GM23338 (cell line): ENCODE results near the gene MTHFD1L. TPM values are rescaled to one million over a fixed set of nuclear protein-coding genes. Genes with fewer than 3 reads are reported as not detected.

Experiments used
- ATAC-seq: fragments of 200-7000 bp; cut with Tn5 transposase; 3 replicates; pipeline ENCODE4 v1.9.1; 2020
- DNase-seq: peaks from one replicate; pipeline ENCODE4 v3.0.0-alpha.2; 2015; ENCODE audit warnings: low spot score
- H2AFZ ChIP-seq: fragments of 200-600 bp; sonication (generic); 2 replicates; pipeline ENCODE4 v1.8.0; 2016; ENCODE audit warnings: antibody characterized with exemption, mild to moderate bottlenecking, moderate library complexity
- H3F3A ChIP-seq: fragments of 200-600 bp; sonication (generic); replicated peaks from 2 replicates; pipeline ENCODE4 v1.8.0; 2017; ENCODE audit warnings: antibody characterized with exemption, mixed run types, low read depth
- H3K27ac ChIP-seq: fragments of 200-600 bp; sonication (generic); 2 replicates; pipeline ENCODE4 v1.6.1; 2016; ENCODE audit warnings: low read depth
- H3K27me3 ChIP-seq: fragments of 200-600 bp; sonication (generic); 2 replicates; pipeline ENCODE4 v1.8.0; 2016; ENCODE audit warnings: mild to moderate bottlenecking, mixed run types, moderate library complexity; ENCODE audit not compliant: insufficient read depth
- H3K36me3 ChIP-seq: fragments of 200-600 bp; sonication (generic); 2 replicates; pipeline ENCODE4 v1.8.0; 2016; ENCODE audit warnings: mild to moderate bottlenecking; ENCODE audit not compliant: insufficient read depth
- H3K4me1 ChIP-seq: fragments of 200-600 bp; sonication (generic); 2 replicates; pipeline ENCODE4 v1.8.0; 2016; ENCODE audit warnings: mild to moderate bottlenecking, moderate library complexity; ENCODE audit not compliant: insufficient read depth
- H3K4me2 ChIP-seq: fragments of 200-600 bp; sonication (generic); 2 replicates; pipeline ENCODE4 v1.7.1; 2017; ENCODE audit warnings: mixed run types
- H3K4me3 ChIP-seq: fragments of 200-600 bp; sonication (generic); 2 replicates; pipeline ENCODE4 v1.6.1; 2016; ENCODE audit warnings: mixed run types
- H3K79me2 ChIP-seq: fragments of 200-600 bp; sonication (generic); replicated peaks from 2 replicates; pipeline ENCODE4 v1.8.0; 2017; ENCODE audit warnings: mild to moderate bottlenecking; ENCODE audit not compliant: insufficient read depth
- H3K9me2 ChIP-seq: fragments of 200-600 bp; sonication (generic); 2 replicates; pipeline ENCODE4 v1.8.0; 2017; ENCODE audit not compliant: insufficient read depth
- H4K20me1 ChIP-seq: fragments of 200-600 bp; sonication (generic); replicated peaks from 2 replicates; pipeline ENCODE4 v1.8.0; 2017; ENCODE audit warnings: mild to moderate bottlenecking; ENCODE audit not compliant: insufficient read depth
- H3K27ac Mint-ChIP-seq: 2 replicates; pipeline ENCODE4 v1.8.0; 2020; ENCODE audit warnings: inconsistent platforms, mild to moderate bottlenecking, moderate library complexity, mixed read lengths
- H3K27me3 Mint-ChIP-seq: 3 replicates; pipeline ENCODE4 v1.8.0; 2022; ENCODE audit warnings: low read depth, mild to moderate bottlenecking, moderate library complexity, mixed read lengths, inconsistent platforms; ENCODE audit not compliant: insufficient read depth, poor library complexity
- H3K36me3 Mint-ChIP-seq: 3 replicates; pipeline ENCODE4 v1.8.0; 2021; ENCODE audit warnings: low read depth, mild to moderate bottlenecking, inconsistent platforms, moderate library complexity, mixed read lengths
- H3K4me1 Mint-ChIP-seq: 3 replicates; pipeline ENCODE4 v1.8.0; 2020; ENCODE audit warnings: mild to moderate bottlenecking, inconsistent platforms, mixed read lengths
- H3K4me3 Mint-ChIP-seq: 3 replicates; pipeline ENCODE4 v1.8.0; 2021; ENCODE audit warnings: moderate library complexity, mild to moderate bottlenecking, inconsistent platforms, mixed read lengths
- H3K9me3 Mint-ChIP-seq: 3 replicates; pipeline ENCODE4 v1.8.0; 2020; ENCODE audit warnings: moderate library complexity, mild to moderate bottlenecking, inconsistent platforms, mixed read lengths
- CREB1 ChIP-seq: fragments of 250-450 bp; sonication (Bioruptor Pico); IDR thresholded peaks from 2 replicates; pipeline ENCODE4 v1.5.0; 2020; ENCODE audit warnings: low read depth, mild to moderate bottlenecking, moderate library complexity
- EZH2phosphoT487 ChIP-seq: fragments of 200-600 bp; sonication (generic); IDR thresholded peaks from one replicate; pipeline ENCODE4 v1.8.1; 2018; ENCODE audit warnings: antibody characterized with exemption; ENCODE audit not compliant: unreplicated experiment
- JUNB ChIP-seq: IDR thresholded peaks from one replicate; pipeline ENCODE4 v1.6.1; 2016; ENCODE audit warnings: antibody characterized with exemption; ENCODE audit not compliant: unreplicated experiment
- NANOG ChIP-seq: IDR thresholded peaks from 2 replicates; pipeline ENCODE4 v1.6.1; 2016; ENCODE audit warnings: antibody characterized with exemption, borderline replicate concordance
- POLR2AphosphoS5 ChIP-seq: IDR thresholded peaks from 2 replicates; pipeline ENCODE4 v1.6.1; 2016; ENCODE audit warnings: antibody characterized with exemption, low read depth
- ZNF114 ChIP-seq: fragments of 250-450 bp; sonication (Bioruptor Pico); IDR thresholded peaks from 2 replicates; pipeline ENCODE4 v1.5.0; 2020; ENCODE audit warnings: mild to moderate bottlenecking, moderate library complexity
- ZNF331 ChIP-seq: fragments of 250-450 bp; sonication (Bioruptor Pico); IDR thresholded peaks from 2 replicates; pipeline ENCODE4 v1.5.0; 2020; ENCODE audit warnings: low read depth, mild to moderate bottlenecking, moderate library complexity
- polyA plus RNA-seq: library from polyadenylated mRNA; unstranded; fragments of >200 nt; fragmentation: Nextera tagmentation; extraction: Ambion mirVana; gene quantifications from 2 replicates; pipeline ENCODE4 v1.2.1, GENCODE V29; 2016
- total RNA-seq: library from RNA; depleted of rRNA; stranded (reverse); fragments of >200 nt; shearing (Covaris generic); gene quantifications from 2 replicates; pipeline ENCODE4 v1.2.3, GENCODE V29; 2014
- TF ChIP-seq, protein P1 (sequence below), 2 experiments: fragments of 200-600 bp in 1 of 2; sonication (generic) in 1 of 2; conservative IDR thresholded peaks; 2 replicates each; pipeline versions ENCODE4 v1.5.1 to v1.6.1; 2016 to 2017; ENCODE audit warnings: antibody characterized with exemption in 2 of 2, low read depth in 2 of 2, mild to moderate bottlenecking in 2 of 2, moderate library complexity in 1 of 2
- TF ChIP-seq, protein P2 (sequence below): IDR thresholded peaks from 2 replicates; pipeline ENCODE4 v1.6.1; 2016; ENCODE audit warnings: antibody characterized with exemption
- TF ChIP-seq, protein P3 (sequence below): fragments of 250-450 bp; sonication (Bioruptor Pico); IDR thresholded peaks from 2 replicates; pipeline ENCODE4 v1.5.0; 2020; ENCODE audit warnings: mild to moderate bottlenecking, moderate library complexity

Gene MTHFD1L
- total and polyA plus RNA-seq, 2 experiments from 2014 or later = 53.2 to 66.8 TPM

DNA sequence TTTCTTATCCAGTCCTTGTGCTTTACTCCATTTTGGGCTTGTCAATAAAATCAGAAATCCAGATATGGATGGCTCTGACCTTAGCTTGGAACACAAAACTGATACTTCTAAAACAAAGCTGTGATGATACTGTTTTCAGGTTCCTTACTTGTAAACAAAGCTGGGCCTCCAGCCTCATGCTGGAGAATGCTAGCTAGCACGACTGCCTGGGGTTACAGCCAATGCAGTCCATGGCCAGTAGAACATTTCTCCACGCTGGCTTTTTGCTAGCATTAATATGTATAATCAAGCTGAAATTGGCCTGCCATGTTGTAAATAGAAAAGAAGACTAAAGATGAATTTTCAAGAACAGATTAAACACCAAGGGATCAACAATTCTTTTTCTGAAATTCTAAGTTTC is 63.9 kb downstream of the MTHFD1L start (continued):
- TF ChIP-seq NANOG = no peak
- TF ChIP-seq, protein P1, sequence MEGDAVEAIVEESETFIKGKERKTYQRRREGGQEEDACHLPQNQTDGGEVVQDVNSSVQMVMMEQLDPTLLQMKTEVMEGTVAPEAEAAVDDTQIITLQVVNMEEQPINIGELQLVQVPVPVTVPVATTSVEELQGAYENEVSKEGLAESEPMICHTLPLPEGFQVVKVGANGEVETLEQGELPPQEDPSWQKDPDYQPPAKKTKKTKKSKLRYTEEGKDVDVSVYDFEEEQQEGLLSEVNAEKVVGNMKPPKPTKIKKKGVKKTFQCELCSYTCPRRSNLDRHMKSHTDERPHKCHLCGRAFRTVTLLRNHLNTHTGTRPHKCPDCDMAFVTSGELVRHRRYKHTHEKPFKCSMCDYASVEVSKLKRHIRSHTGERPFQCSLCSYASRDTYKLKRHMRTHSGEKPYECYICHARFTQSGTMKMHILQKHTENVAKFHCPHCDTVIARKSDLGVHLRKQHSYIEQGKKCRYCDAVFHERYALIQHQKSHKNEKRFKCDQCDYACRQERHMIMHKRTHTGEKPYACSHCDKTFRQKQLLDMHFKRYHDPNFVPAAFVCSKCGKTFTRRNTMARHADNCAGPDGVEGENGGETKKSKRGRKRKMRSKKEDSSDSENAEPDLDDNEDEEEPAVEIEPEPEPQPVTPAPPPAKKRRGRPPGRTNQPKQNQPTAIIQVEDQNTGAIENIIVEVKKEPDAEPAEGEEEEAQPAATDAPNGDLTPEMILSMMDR (conservative IDR thresholded peaks at IDR 0.05; ENCODE audit: low read depth in 2 of 2) = no peak
- TF ChIP-seq EZH2phosphoT487 = no peak
- no peak for TF ChIP-seq ZNF331 (CRISPR knock-in tag)
- no peak for TF ChIP-seq POLR2AphosphoS5
- no peak for TF ChIP-seq CREB1
- no peak for TF ChIP-seq ZNF114
- TF ChIP-seq JUNB = no peak

DNA sequence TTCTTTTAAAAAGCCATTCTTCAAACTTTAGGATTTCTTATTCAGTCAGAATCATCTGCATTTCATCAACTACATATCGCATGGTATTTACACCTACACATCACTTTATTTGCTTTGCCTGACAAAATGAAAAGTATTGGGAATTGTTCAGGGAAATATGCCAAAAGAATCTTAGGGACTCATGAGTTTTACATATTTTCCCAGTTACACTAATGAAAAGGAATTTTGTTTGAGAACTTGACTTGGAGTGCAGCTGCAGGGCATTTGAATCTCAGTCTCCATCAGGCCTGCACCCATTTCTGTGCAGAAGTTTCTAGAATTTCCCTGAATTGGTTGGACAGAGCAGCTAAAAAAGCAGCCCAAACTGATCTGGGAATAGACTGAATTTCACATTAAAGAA is 65.3 kb downstream of the MTHFD1L start:
- Histone ChIP-seq H2AFZ (no peak overlapping the region), H3K79me2 (no peaks in the 10 kb centered on the region), H3K4me3 (no peak overlapping the region), H4K20me1 (peaks cover 5% of the 10 kb centered on the region), H3F3A (no peaks in the 10 kb centered on the region), H3K36me3 (peaks cover 15% of the 10 kb centered on the region), H3K27ac (no peak overlapping the region), H3K4me1 (no peaks in the 10 kb centered on the region), H3K9me2 (no peaks in the 10 kb centered on the region), H3K4me2 (no peak overlapping the region), H3K27me3 (no peaks in the 10 kb centered on the region)
- Mint-ChIP-seq H3K4me1 (no peaks in the 10 kb centered on the region), H3K9me3 (no peaks in the 10 kb centered on the region), H3K27me3 (peaks cover 4% of the 10 kb centered on the region), H3K36me3 (peaks cover 59% of the 10 kb centered on the region), H3K4me3 (no peak overlapping the region), H3K27ac (no peak overlapping the region)
- ATAC-seq (no peak), DNase-seq (no peak)
- TF ChIP-seq ZNF114 (no peak), CREB1 (no peak), POLR2AphosphoS5 (no peak), NANOG (no peak)
- TF ChIP-seq, protein P2, sequence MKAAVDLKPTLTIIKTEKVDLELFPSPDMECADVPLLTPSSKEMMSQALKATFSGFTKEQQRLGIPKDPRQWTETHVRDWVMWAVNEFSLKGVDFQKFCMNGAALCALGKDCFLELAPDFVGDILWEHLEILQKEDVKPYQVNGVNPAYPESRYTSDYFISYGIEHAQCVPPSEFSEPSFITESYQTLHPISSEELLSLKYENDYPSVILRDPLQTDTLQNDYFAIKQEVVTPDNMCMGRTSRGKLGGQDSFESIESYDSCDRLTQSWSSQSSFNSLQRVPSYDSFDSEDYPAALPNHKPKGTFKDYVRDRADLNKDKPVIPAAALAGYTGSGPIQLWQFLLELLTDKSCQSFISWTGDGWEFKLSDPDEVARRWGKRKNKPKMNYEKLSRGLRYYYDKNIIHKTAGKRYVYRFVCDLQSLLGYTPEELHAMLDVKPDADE = no peak
- TF ChIP-seq, protein P3, sequence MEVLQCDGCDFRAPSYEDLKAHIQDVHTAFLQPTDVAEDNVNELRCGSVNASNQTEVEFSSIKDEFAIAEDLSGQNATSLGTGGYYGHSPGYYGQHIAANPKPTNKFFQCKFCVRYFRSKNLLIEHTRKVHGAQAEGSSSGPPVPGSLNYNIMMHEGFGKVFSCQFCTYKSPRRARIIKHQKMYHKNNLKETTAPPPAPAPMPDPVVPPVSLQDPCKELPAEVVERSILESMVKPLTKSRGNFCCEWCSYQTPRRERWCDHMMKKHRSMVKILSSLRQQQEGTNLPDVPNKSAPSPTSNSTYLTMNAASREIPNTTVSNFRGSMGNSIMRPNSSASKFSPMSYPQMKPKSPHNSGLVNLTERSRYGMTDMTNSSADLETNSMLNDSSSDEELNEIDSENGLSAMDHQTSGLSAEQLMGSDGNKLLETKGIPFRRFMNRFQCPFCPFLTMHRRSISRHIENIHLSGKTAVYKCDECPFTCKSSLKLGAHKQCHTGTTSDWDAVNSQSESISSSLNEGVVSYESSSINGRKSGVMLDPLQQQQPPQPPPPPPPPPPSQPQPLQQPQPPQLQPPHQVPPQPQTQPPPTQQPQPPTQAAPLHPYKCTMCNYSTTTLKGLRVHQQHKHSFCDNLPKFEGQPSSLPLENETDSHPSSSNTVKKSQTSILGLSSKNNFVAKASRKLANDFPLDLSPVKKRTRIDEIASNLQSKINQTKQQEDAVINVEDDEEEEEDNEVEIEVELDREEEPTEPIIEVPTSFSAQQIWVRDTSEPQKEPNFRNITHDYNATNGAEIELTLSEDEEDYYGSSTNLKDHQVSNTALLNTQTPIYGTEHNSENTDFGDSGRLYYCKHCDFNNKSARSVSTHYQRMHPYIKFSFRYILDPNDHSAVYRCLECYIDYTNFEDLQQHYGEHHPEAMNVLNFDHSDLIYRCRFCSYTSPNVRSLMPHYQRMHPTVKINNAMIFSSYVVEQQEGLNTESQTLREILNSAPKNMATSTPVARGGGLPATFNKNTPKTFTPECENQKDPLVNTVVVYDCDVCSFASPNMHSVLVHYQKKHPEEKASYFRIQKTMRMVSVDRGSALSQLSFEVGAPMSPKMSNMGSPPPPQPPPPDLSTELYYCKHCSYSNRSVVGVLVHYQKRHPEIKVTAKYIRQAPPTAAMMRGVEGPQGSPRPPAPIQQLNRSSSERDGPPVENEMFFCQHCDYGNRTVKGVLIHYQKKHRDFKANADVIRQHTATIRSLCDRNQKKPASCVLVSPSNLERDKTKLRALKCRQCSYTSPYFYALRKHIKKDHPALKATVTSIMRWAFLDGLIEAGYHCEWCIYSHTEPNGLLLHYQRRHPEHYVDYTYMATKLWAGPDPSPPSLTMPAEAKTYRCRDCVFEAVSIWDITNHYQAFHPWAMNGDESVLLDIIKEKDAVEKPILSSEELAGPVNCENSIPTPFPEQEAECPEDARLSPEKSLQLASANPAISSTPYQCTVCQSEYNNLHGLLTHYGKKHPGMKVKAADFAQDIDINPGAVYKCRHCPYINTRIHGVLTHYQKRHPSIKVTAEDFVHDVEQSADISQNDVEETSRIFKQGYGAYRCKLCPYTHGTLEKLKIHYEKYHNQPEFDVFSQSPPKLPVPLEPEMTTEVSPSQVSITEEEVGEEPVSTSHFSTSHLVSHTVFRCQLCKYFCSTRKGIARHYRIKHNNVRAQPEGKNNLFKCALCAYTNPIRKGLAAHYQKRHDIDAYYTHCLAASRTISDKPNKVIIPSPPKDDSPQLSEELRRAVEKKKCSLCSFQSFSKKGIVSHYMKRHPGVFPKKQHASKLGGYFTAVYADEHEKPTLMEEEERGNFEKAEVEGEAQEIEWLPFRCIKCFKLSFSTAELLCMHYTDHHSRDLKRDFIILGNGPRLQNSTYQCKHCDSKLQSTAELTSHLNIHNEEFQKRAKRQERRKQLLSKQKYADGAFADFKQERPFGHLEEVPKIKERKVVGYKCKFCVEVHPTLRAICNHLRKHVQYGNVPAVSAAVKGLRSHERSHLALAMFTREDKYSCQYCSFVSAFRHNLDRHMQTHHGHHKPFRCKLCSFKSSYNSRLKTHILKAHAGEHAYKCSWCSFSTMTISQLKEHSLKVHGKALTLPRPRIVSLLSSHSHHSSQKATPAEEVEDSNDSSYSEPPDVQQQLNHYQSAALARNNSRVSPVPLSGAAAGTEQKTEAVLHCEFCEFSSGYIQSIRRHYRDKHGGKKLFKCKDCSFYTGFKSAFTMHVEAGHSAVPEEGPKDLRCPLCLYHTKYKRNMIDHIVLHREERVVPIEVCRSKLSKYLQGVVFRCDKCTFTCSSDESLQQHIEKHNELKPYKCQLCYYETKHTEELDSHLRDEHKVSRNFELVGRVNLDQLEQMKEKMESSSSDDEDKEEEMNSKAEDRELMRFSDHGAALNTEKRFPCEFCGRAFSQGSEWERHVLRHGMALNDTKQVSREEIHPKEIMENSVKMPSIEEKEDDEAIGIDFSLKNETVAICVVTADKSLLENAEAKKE = no peak
- TF ChIP-seq, protein P1 (conservative IDR thresholded peaks at IDR 0.05; ENCODE audit: low read depth in 2 of 2) = no peak
